ENCODE results near the gene RPLP2. TPM values are rescaled to one million over a fixed set of nuclear protein-coding genes. Genes with fewer than 3 reads are reported as not detected.

The RPLP2 gene
- total RNA-seq, 1 experiment from 2014 or later: 1,325 TPM

DNA sequence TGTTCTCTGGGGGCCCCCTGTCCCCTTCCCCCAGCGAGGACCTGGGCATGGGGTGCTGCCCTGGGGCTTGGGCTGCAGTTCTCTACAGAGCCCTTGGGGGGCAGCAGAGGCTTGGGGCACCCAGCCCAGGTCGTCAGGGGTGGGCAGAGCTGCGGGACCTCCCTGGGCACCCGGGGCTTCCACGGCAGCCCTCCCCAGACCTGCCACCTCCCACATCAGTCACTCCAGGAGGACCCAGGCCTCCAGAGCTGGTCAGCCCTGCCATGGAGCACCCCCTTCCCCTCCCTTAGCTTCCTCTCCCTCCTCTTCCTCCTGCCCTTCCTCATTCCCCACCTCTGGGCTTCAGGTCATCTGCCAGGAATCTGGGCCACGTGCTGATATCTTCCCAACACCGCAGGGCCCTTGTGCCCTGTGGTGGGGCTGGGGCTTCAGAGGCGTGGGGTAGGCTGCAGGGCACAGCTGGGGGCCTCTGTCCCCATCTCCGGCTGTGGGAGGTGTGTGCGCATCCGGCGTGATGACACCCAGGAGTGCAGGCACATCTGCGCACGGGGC lies 38.7 kb downstream of the RPLP2 start:
- no peaks in the 10 kb centered on the region for H3K9me3 ChIP-seq (ENCODE audit: low read depth, low read length, poor library complexity, severe bottlenecking)
- no peaks in the 10 kb centered on the region for H3K36me3 ChIP-seq (ENCODE audit: insufficient read depth, low read length, poor library complexity, severe bottlenecking)
- TF ChIP-seq, protein P1, sequence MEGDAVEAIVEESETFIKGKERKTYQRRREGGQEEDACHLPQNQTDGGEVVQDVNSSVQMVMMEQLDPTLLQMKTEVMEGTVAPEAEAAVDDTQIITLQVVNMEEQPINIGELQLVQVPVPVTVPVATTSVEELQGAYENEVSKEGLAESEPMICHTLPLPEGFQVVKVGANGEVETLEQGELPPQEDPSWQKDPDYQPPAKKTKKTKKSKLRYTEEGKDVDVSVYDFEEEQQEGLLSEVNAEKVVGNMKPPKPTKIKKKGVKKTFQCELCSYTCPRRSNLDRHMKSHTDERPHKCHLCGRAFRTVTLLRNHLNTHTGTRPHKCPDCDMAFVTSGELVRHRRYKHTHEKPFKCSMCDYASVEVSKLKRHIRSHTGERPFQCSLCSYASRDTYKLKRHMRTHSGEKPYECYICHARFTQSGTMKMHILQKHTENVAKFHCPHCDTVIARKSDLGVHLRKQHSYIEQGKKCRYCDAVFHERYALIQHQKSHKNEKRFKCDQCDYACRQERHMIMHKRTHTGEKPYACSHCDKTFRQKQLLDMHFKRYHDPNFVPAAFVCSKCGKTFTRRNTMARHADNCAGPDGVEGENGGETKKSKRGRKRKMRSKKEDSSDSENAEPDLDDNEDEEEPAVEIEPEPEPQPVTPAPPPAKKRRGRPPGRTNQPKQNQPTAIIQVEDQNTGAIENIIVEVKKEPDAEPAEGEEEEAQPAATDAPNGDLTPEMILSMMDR (conservative IDR thresholded peaks at IDR 0.05; ENCODE audit: low read depth, low read length): peak; percentile 82
- no peak for TF ChIP-seq EZH2 (IDR thresholded peaks at IDR 0.05; ENCODE audit: borderline replicate concordance, low read depth, low read length, poor library complexity, severe bottlenecking)
- no peak overlapping the region for H3K27ac ChIP-seq (ENCODE audit: low read depth, low read length, poor library complexity, severe bottlenecking)
- CTCF ChIA-PET: interaction anchor here (0.6 to 1.4 kb wide), 3 partner anchors 30 to 203 kb away, joined by 3 to 9 read pairs (median 5); no protein-coding TSS in a partner anchor
- no TSS peak for BruUV-seq (replicated peaks)
- DNase-seq (ENCODE audit: low spot score): peak; percentile 54
- peaks cover 30% of the 10 kb centered on the region for H3K4me1 ChIP-seq (ENCODE audit: insufficient read depth, low read length, poor library complexity, severe bottlenecking)
- H3K27me3 ChIP-seq (replicated peaks; ENCODE audit: insufficient read depth, low read depth, low read length, poor library complexity): no peaks in the 10 kb centered on the region
- peak overlapping the region; percentile 52 for H3K4me3 ChIP-seq (ENCODE audit: low read depth, low read length, poor library complexity, severe bottlenecking)
- POLR2A ChIA-PET (ENCODE audit: low non-redundant PET): no interaction called here
- intact Hi-C loops (cut with micrococcal nuclease; ENCODE audit: unreplicated experiment): loop anchor here (2.0 kb wide), 1 partner anchor 202 kb away; no protein-coding TSS in a partner anchor

DNA sequence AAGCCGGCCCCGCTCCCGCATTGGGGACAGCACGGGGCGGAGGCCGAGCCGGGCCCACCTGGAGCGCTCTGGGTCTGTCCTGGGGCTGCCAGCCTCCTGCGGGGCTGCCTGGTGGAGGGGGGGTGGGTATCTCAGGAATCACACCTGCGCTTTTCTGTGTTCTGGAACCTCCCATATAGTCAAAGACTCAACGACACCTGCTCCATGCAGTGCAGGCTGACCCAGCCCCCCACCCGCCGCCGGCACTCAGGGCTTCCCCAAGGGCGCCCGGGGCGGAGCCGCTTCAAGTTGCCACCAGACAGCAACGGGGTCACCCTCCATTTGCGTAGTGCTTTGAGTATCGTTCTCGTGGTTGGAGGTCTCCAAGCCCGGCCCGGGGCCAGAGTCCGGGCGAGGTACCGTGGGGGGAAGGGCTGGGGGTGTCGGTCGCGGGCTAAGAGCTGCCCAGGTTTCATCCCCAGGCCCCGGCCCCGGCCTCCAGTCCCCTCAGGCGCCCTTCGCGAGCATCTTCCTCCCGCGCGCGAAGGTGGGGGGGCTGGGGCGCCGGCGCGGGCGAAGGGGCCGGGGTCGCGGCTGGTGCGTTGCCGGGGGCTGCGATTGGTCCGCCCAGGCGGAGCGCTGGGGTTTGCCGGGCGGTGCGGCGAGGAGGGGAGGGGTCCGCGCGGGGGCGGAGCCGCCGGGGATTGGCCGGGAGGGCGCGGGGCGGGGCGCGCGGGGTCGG lies 39.5 kb downstream of the RPLP2 start:
- Histone ChIP-seq H3K4me1 (ENCODE audit: insufficient read depth, low read length, poor library complexity, severe bottlenecking) (peaks cover 24% of the 10 kb centered on the region), H3K9me3 (ENCODE audit: low read depth, low read length, poor library complexity, severe bottlenecking) (no peaks in the 10 kb centered on the region), H3K27ac (ENCODE audit: low read depth, low read length, poor library complexity, severe bottlenecking) (no peak overlapping the region), H3K27me3 (replicated peaks; ENCODE audit: insufficient read depth, low read depth, low read length, poor library complexity) (no peaks in the 10 kb centered on the region), H3K4me3 (ENCODE audit: low read depth, low read length, poor library complexity, severe bottlenecking) (peak overlapping the region; percentile 52), H3K36me3 (ENCODE audit: insufficient read depth, low read length, poor library complexity, severe bottlenecking) (no peaks in the 10 kb centered on the region)
- DNase-seq (ENCODE audit: low spot score): peak; percentile 59
- TF ChIP-seq, protein P1 (conservative IDR thresholded peaks at IDR 0.05; ENCODE audit: low read depth, low read length): no peak
- no peak for TF ChIP-seq EZH2 (IDR thresholded peaks at IDR 0.05; ENCODE audit: borderline replicate concordance, low read depth, low read length, poor library complexity, severe bottlenecking)
- no TSS peak for BruUV-seq (replicated peaks)
- ChIA-PET POLR2A (ENCODE audit: low non-redundant PET) (no interaction called here), CTCF (no interaction called here)
- intact Hi-C loops (cut with micrococcal nuclease; ENCODE audit: unreplicated experiment): loop anchor here (2.0 kb wide), 1 partner anchor 202 kb away; no protein-coding TSS in a partner anchor

DNA sequence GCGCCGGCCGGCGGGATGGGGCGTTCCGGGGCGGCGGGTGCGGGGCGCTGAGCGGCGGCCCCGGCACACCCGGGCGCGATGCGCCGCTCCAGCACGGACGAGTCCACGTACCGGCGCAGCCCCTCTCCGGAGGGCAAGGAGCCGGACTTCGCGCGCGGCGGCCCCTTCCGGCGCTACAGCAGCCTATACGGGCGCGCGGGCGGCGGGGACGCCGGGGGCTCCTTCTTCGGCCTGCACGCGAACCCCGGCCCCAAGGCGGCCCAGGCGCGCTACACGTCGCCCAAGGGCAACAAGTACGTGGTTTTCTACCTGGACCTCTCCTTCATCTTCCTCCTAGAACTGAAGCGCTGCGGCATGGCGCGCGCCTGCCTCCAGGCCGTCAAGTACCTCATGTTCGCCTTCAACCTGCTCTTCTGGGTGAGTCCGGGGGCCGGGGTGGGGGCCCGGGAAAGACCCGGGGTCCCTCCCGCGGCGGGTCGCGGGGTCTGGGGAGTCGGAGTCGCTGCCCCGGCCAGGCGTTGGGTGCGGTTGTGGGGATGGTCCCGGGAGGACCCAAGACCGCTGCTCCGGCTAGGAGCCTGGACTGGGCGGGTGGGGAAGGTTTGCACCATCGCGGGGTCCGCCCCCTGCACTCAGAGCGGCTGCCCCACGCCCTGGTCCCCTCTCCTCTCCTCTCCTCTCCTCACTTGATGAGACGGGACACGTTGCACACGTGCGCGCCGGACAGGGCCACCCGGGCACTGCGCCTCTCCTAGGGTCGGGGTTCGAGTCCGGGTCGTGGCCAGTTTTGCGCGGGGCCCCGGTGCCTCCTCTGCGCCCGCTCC lies 40.4 kb downstream of the RPLP2 start:
- Histone ChIP-seq H3K4me1 (ENCODE audit: insufficient read depth, low read length, poor library complexity, severe bottlenecking) (peaks cover 17% of the 10 kb centered on the region), H3K9me3 (ENCODE audit: low read depth, low read length, poor library complexity, severe bottlenecking) (no peaks in the 10 kb centered on the region), H3K36me3 (ENCODE audit: insufficient read depth, low read length, poor library complexity, severe bottlenecking) (no peaks in the 10 kb centered on the region), H3K27me3 (replicated peaks; ENCODE audit: insufficient read depth, low read depth, low read length, poor library complexity) (no peaks in the 10 kb centered on the region), H3K4me3 (ENCODE audit: low read depth, low read length, poor library complexity, severe bottlenecking) (peak overlapping the region; percentile 52), H3K27ac (ENCODE audit: low read depth, low read length, poor library complexity, severe bottlenecking) (no peak overlapping the region)
- no peak for DNase-seq (ENCODE audit: low spot score)
- TF ChIP-seq EZH2 (IDR thresholded peaks at IDR 0.05; ENCODE audit: borderline replicate concordance, low read depth, low read length, poor library complexity, severe bottlenecking): no peak
- TF ChIP-seq, protein P1 (conservative IDR thresholded peaks at IDR 0.05; ENCODE audit: low read depth, low read length): no peak
- ChIA-PET POLR2A (ENCODE audit: low non-redundant PET) (no interaction called here), CTCF (no interaction called here)
- no TSS peak for BruUV-seq (replicated peaks)
- intact Hi-C loops (cut with micrococcal nuclease; ENCODE audit: unreplicated experiment): loop anchor here (2.0 to 10.0 kb wide), 2 partner anchors 125 to 201 kb away; no protein-coding TSS in a partner anchor
